ENCODE measurements around the gene MIOS. TPM values are rescaled to one million over a fixed set of nuclear protein-coding genes. Genes with fewer than 3 reads are reported as not detected.

Gene MIOS
- total RNA-seq, 1 donor, result 46.6 TPM

- TF ChIP-seq CTCF (IDR thresholded peaks at IDR 0.05; ENCODE audit: insufficient read depth, low read length), result no peak
- H3K4me3 ChIP-seq (ENCODE audit: low read depth, low read length), result no peak overlapping the region
- no peak for DNase-seq (ENCODE audit: low read depth)
These were observed 11.2 kb downstream of the MIOS start for GRCh38 chr7:7577888-7578287.

DNA sequence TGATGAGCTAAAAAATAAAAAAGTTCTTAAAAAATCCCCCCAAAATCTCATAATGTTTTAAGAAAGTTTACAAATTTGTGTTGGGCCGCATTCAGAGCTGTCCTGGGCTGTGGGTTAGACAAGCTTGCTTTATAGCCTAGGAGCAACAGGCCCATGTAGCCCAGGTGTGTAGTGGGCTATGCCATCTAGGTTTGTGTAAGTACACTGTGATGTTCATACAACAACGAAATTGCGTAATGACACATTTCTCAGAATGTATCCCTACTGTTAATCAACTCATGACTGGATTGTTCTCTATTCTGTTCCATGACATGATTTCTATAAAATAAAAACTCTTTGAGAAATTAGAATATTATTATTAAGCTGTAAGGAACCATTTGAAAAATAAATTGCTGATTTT is 13.0 kb downstream of the MIOS start:
- H3K4me3 ChIP-seq (ENCODE audit: low read depth, low read length), result no peak overlapping the region
- no peak for TF ChIP-seq CTCF (IDR thresholded peaks at IDR 0.05; ENCODE audit: insufficient read depth, low read length)
- no peak for DNase-seq (ENCODE audit: low read depth)

DNA sequence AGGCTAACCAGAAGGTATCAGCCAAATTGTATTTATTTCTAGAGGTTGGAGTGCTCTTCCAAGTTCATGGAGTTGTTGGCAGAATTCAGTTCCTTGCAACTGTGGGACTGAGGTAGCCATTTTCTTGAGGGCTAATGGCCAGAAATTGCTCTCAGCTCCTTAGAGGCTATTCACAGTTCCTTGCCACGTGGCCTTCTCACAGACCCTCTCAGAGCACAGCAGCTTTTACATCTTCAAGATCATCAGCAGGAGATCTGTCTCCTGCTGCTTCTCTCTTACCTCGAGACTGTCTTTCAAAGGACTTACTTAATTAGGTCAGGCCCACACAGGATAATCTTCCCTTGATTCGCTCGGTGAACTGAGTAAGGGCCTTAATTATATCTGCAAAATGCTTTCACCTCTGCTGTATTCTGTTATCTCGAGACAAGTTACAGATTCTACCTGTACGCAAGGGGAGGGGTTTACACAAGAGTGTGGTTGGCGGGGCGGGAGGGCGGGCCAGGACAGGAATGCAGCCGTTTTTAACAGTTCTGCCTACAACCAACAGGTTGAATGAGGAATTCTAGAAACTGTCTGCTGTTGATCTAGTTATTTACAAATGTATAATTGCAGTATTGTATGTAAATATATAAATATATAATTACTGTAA is 15.0 kb downstream of the MIOS start:
- TF ChIP-seq CTCF (IDR thresholded peaks at IDR 0.05; ENCODE audit: insufficient read depth, low read length), result no peak
- H3K4me3 ChIP-seq (ENCODE audit: low read depth, low read length), result no peak overlapping the region
- DNase-seq (ENCODE audit: low read depth), result no peak

DNA sequence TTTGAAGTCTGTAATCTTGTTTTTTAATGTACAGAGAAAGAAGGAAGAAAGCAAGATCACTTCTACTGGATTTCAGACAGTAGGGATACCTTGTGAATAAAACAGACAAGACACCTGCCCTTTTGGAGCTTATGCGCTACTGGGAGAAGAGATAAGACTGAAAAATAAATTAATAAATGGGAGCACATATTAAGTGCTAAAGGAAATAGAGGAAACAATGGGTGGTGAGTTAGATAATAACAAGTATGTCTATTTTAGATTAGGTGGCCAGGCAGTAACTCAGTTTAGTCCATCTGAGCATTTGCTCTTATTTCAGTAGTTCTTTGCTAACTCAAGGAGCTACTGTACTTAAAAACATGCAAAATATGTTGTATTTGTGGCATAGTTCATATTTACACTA is 15.9 kb downstream of the MIOS start:
- no peak overlapping the region for H3K4me3 ChIP-seq (ENCODE audit: low read depth, low read length)
- no peak for TF ChIP-seq CTCF (IDR thresholded peaks at IDR 0.05; ENCODE audit: insufficient read depth, low read length)
- DNase-seq (ENCODE audit: low read depth), result no peak

- DNase-seq (ENCODE audit: low read depth), result no peak
- no peak overlapping the region for H3K4me3 ChIP-seq (ENCODE audit: low read depth, low read length)
- no peak for TF ChIP-seq CTCF (IDR thresholded peaks at IDR 0.05; ENCODE audit: insufficient read depth, low read length)
These were observed 17.0 kb downstream of the MIOS start for GRCh38 chr7:7583731-7584130.

- no peak for TF ChIP-seq CTCF (IDR thresholded peaks at IDR 0.05; ENCODE audit: insufficient read depth, low read length)
- no peak for DNase-seq (ENCODE audit: low read depth)
- no peak overlapping the region for H3K4me3 ChIP-seq (ENCODE audit: low read depth, low read length)
These were observed 18.0 kb downstream of the MIOS start for GRCh38 chr7:7584653-7585052.
